Pancreas (tissue), 10 donors: ENCODE results near the gene UCP3. TPM values are rescaled to one million over a fixed set of nuclear protein-coding genes. Genes with fewer than 3 reads are reported as not detected.

Experiments used
- ATAC-seq, 4 donors: fragments of 200-7000 bp; cut with Tn5 transposase; one replicate each; pipeline versions ENCODE4 v1.8.0 to v1.9.1; 2020; ENCODE audit warnings: mild to moderate bottlenecking in 4 of 4, moderate library complexity in 4 of 4
- DNase-seq, 6 donors: peaks; one replicate each; pipeline ENCODE4 v3.0.0-alpha.2; 2020
- FAIRE-seq: peaks from 2 replicates; lab custom pipeline; 2012; peaks lifted over from hg19 to GRCh38; lab: Jason Lieb, UNC
- H3K27ac ChIP-seq, 4 donors: fragments of 200-600 bp; sonication (generic); 1 replicate in 3 of 4; 2 replicates in 1 of 4; pipeline versions ENCODE4 v1.5.0 to v1.8.0; 2020
- H3K27me3 ChIP-seq, 4 donors: fragments of 200-600 bp; one replicate each; pipeline ENCODE4 v1.8.0; 2021
- H3K36me3 ChIP-seq, 3 donors: fragments of 200-600 bp; sonication (generic) in 1 of 3; one replicate each; pipeline versions ENCODE4 v1.5.0 to v1.8.0; 2020 to 2021
- H3K4me1 ChIP-seq, 3 donors: fragments of 200-600 bp; one replicate each; pipeline ENCODE4 v1.8.0; 2021
- H3K4me3 ChIP-seq, 4 donors: fragments of 200-600 bp; sonication (generic) in 2 of 4; one replicate each; pipeline versions ENCODE4 v1.5.0 to v1.8.0; 2020 to 2021
- H3K9me3 ChIP-seq, 4 donors: fragments of 200-600 bp; one replicate each; pipeline ENCODE4 v1.8.0; 2021
- CTCF ChIP-seq, 4 donors: fragments of 200-600 bp; sonication (generic) in 3 of 4; IDR thresholded peaks; one replicate each; pipeline versions ENCODE4 v1.5.0 to v1.8.0; 2021; ENCODE audit warnings: antibody characterized with exemption in 4 of 4
- whole genome bisulfite sequencing, 2 donors: extraction: QIAGEN DNeasy Blood & Tissue Kit; methylation state at CpG; one replicate each; pipeline ENCODE4 v1.1.7; 2013; 5-methylcytosine and 5-hydroxymethylcytosine counted together
- intact Hi-C, 3 donors: fragments of 100-400 bp; cut with DNase I; formaldehyde crosslinking; loops; one replicate each; pipeline versions ENCODE4 v1.11.1 to v1.14.2; 2022
- polyA plus RNA-seq, 2 donors: library from polyadenylated mRNA; stranded (reverse); fragments of 200-250 nt; gene quantifications; one replicate each; pipeline ENCODE4 v1.2.3, GENCODE V29; 2013
- total RNA-seq, 6 donors: library from RNA; stranded (reverse); fragmentation: NEBNext Ultra II Directional in 4 of 6; extraction: Animal tissue kit (Norgen Biotek cat#: 25700) in 4 of 6; gene quantifications; one replicate each; pipeline versions ENCODE4 v1.2.1 to v1.2.4, GENCODE V29; 2021 to 2023
- donor health status: healthy with polysubstance abuse.
- donor health status: DM: no; HTN: no; CAD: no; lungs with moderate emphysema.
- donor health status: DM: no; HTN: no; CAD: no.
- donor health status: control.
- donor health status: control.
- donor health status: Bipolar disorder and iron deficiency.
- donor health status: DM: yes; HTN: yes; CAD: no.
- donor health status: DM: no; HTN: no; CAD: no.
- donor health status: DM: no; HTN: no; CAD: no.
- donor health status: DM: yes; HTN: yes; CAD: no.

UCP3 gene
- total and polyA plus RNA-seq, 8 donors = 0.32 to 2.0 (median 0.87) TPM

- intact Hi-C loops = no loop called here
- ATAC-seq = no peak
- H3K4me1 ChIP-seq = peaks cover 0 to 25% (median 7%) of the 10 kb centered on the region in 3 donors
- H3K27ac ChIP-seq = peak overlapping the region; percentile 64 to 86 (median 80)
- no peaks in the 10 kb centered on the region for H3K36me3 ChIP-seq
- no peaks in the 10 kb centered on the region for H3K27me3 ChIP-seq
- no peak for TF ChIP-seq CTCF (IDR thresholded peaks at IDR 0.05)
- peak in 1 of 6 donors; percentile 12 for DNase-seq
- WGBS, 2 donors = 66 to 69% methylated on average over 18 of the region's 18 CpGs
- H3K4me3 ChIP-seq = peak overlapping the region in 3 of 4 donors; percentile 44 to 57 (median 48)
- FAIRE-seq = no peak
- no peaks in the 10 kb centered on the region for H3K9me3 ChIP-seq
Measured at GRCh38 chr11:73983741-73984538, 24.9 kb downstream of the UCP3 start.

GRCh38 chr11:73982990-73983740 lies 25.7 kb downstream of the UCP3 start:
- no peak for FAIRE-seq
- peak; percentile 87 to 95 (median 91) for ATAC-seq
- intact Hi-C loops = no loop called here
- WGBS, 2 donors = 0 to 1% methylated on average over 55 to 56 of the region's 56 CpGs
- Histone ChIP-seq H3K9me3 (no peaks in the 10 kb centered on the region), H3K27me3 (no peaks in the 10 kb centered on the region), H3K4me3 (peak overlapping the region; percentile 43 to 57 (median 46)), H3K4me1 (peaks cover 0 to 25% (median 7%) of the 10 kb centered on the region in 3 donors), H3K27ac (peak overlapping the region; percentile 64 to 86 (median 80)), H3K36me3 (no peaks in the 10 kb centered on the region)
- peak; percentile 86 to 95 (median 92) for DNase-seq
- no peak for TF ChIP-seq CTCF (IDR thresholded peaks at IDR 0.05)

- intact Hi-C loops = no loop called here
- H3K4me1 ChIP-seq = peaks cover 0 to 25% (median 7%) of the 10 kb centered on the region in 3 donors
- peak; percentile 64 to 91 (median 84) for DNase-seq
- TF ChIP-seq CTCF (IDR thresholded peaks at IDR 0.05) = no peak
- H3K9me3 ChIP-seq = no peaks in the 10 kb centered on the region
- peak within 1 kb of the TSS; percentile 64 to 86 (median 80) for H3K27ac ChIP-seq
- no peaks in the 10 kb centered on the region for H3K36me3 ChIP-seq
- no peak for FAIRE-seq
- H3K4me3 ChIP-seq = peak within 1 kb of the TSS; percentile 43 to 57 (median 46)
- no peaks in the 10 kb centered on the region for H3K27me3 ChIP-seq
- WGBS, 2 donors = 3 to 6% methylated on average over 30 to 43 of the region's 43 CpGs
- peak; percentile 83 to 90 (median 84) for ATAC-seq
Measured at GRCh38 chr11:73982595-73982989, 26.3 kb downstream of the UCP3 start, which contains the start of gene UCP2. Gene UCP2 (minus strand): TSS chr11:73982843. CDS start chr11:73978378, 4,465 bp downstream.

GRCh38 chr11:73981051-73981805 lies 27.7 kb downstream of the UCP3 start:
- no peaks in the 10 kb centered on the region for H3K9me3 ChIP-seq
- peak overlapping the region in 2 of 4 donors; percentile 80 to 85 for H3K27ac ChIP-seq
- ATAC-seq = no peak
- FAIRE-seq = no peak
- peaks cover 0 to 25% (median 7%) of the 10 kb centered on the region in 3 donors for H3K4me1 ChIP-seq
- H3K27me3 ChIP-seq = no peaks in the 10 kb centered on the region
- peak in 1 of 6 donors; percentile 22 for DNase-seq
- no peaks in the 10 kb centered on the region for H3K36me3 ChIP-seq
- 77 to 78% methylated on average over 13 of the region's 13 CpGs for WGBS, 2 donors
- intact Hi-C loops = no loop called here
- peak overlapping the region in 1 of 4 donors; percentile 57 for H3K4me3 ChIP-seq
- no peak for TF ChIP-seq CTCF (IDR thresholded peaks at IDR 0.05)
